NT2/D1 (cell line): ENCODE results near the gene C1QTNF4.

ENCODE experiments used
- DNase-seq: peaks from one replicate; pipeline ENCODE4 v3.0.0-alpha.2; 2011; ENCODE audit warnings: low read depth, low spot score
- H3K27me3 ChIP-seq: 2 replicates; pipeline ENCODE4 v1.6.0; 2011; ENCODE audit warnings: mild to moderate bottlenecking; ENCODE audit not compliant: insufficient read length, insufficient read depth
- H3K36me3 ChIP-seq: 2 replicates; pipeline ENCODE4 v1.6.1; 2011; ENCODE audit warnings: mild to moderate bottlenecking, low read length, mixed read lengths; ENCODE audit not compliant: insufficient read depth, insufficient read length
- H3K4me1 ChIP-seq: 2 replicates; pipeline ENCODE4 v1.5.1; 2011; ENCODE audit not compliant: insufficient read depth, insufficient read length
- H3K4me3 ChIP-seq: 2 replicates; pipeline ENCODE4 v1.5.1; 2011; ENCODE audit warnings: low read depth; ENCODE audit not compliant: insufficient read length
- H3K9ac ChIP-seq: 2 replicates; pipeline ENCODE4 v1.6.0; 2011; ENCODE audit warnings: low read depth; ENCODE audit not compliant: insufficient read length
- H3K9me3 ChIP-seq: 2 replicates; pipeline ENCODE4 v1.5.1; 2011; ENCODE audit warnings: mild to moderate bottlenecking, low read length; ENCODE audit not compliant: insufficient read depth
- SUZ12 ChIP-seq: IDR thresholded peaks from 2 replicates; pipeline ENCODE4 v1.6.1; 2011; ENCODE audit not compliant: insufficient read length, insufficient read depth; ENCODE audit errors: extremely low read depth
- YY1 ChIP-seq: IDR thresholded peaks from 2 replicates; pipeline ENCODE4 v1.6.1; 2011; ENCODE audit not compliant: insufficient read length, insufficient read depth
- ZNF274 ChIP-seq: IDR thresholded peaks from 2 replicates; pipeline ENCODE4 v1.6.1; 2011; ENCODE audit warnings: mild to moderate bottlenecking, low read depth, low read length

Gene C1QTNF4

DNA sequence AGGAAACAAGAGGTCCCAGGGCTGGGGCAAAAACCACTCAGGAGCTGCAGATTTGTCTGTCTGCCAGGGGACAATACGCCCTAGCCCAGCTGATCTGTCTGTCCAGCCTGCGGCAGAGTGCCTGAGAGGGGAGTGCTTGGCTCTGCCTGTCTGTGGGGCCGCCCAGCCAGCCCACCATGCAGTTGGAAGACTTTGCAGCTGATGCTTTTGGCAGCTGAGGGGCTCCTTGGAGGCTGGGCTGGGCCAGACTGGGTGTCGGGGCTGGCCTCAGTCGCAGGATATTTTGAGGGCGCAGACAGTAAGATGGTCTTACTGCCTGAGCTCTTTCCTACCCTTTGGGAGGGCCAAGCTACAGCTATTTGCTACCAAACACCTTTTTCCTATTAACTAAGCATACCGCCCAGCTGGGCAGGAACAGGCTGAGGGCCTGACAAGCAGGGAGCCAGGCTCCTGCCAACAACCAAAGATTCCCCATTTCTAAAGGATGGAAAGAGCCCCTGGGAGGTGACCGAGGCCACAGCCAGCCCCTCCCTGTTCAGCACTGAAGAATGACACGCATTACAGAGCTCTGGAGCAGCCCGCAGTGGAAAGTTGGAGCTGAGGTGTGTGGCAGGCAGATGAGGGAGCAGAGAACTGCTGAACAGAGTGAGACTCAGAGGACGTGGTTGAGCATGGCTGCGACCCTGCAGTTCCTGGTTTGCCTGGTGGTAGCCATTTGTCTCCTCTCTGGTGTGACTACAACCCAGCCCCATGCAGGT, 7.9 kb downstream of the C1QTNF4 start, which contains the start of gene FAM180B:
Gene FAM180B (plus strand): TSS at position 581 of the 758 bp plus-strand sequence. CDS start 91 bp downstream, at position 672.
- no peak for TF ChIP-seq YY1
- TF ChIP-seq ZNF274: no peak
- no peak for TF ChIP-seq SUZ12
- Histone ChIP-seq H3K4me1 (peaks cover 8% of the 10 kb centered on the region), H3K9ac (no peak within 1 kb of the TSS), H3K27me3 (no peaks in the 10 kb centered on the region), H3K36me3 (peaks cover 50% of the 10 kb centered on the region), H3K4me3 (no peak within 1 kb of the TSS), H3K9me3 (no peaks in the 10 kb centered on the region)
- no peak for DNase-seq

GRCh38 chr11:47583844-47584243, 10.4 kb downstream of the C1QTNF4 start:
- TF ChIP-seq SUZ12 (no peak), YY1 (no peak), ZNF274 (no peak)
- peaks cover 3% of the 10 kb centered on the region for H3K4me1 ChIP-seq
- no peak for DNase-seq
- H3K27me3 ChIP-seq: no peaks in the 10 kb centered on the region
- no peak overlapping the region for H3K9ac ChIP-seq
- peaks cover 63% of the 10 kb centered on the region for H3K36me3 ChIP-seq
- H3K4me3 ChIP-seq: no peak overlapping the region
- no peaks in the 10 kb centered on the region for H3K9me3 ChIP-seq

GRCh38 chr11:47578524-47579494, 15.4 kb downstream of the C1QTNF4 start, which contains the start of the genes KBTBD4 and NDUFS3:
KBTBD4 (minus strand) TSS chr11:47578970; CDS start chr11:47578951, 19 bp downstream.
NDUFS3 (plus strand) TSS chr11:47579074; CDS start chr11:47579092, 18 bp downstream.
- peak; percentile 92 for DNase-seq
- Histone ChIP-seq H3K27me3 (no peaks in the 10 kb centered on the region), H3K9ac (peak within 1 kb of the TSS; percentile 100), H3K4me1 (no peaks in the 10 kb centered on the region), H3K9me3 (no peaks in the 10 kb centered on the region), H3K36me3 (peaks cover 66% of the 10 kb centered on the region), H3K4me3 (peak within 1 kb of the TSS; percentile 97)
- TF ChIP-seq ZNF274: no peak
- TF ChIP-seq SUZ12: no peak
- TF ChIP-seq YY1: peak; percentile 88

DNA sequence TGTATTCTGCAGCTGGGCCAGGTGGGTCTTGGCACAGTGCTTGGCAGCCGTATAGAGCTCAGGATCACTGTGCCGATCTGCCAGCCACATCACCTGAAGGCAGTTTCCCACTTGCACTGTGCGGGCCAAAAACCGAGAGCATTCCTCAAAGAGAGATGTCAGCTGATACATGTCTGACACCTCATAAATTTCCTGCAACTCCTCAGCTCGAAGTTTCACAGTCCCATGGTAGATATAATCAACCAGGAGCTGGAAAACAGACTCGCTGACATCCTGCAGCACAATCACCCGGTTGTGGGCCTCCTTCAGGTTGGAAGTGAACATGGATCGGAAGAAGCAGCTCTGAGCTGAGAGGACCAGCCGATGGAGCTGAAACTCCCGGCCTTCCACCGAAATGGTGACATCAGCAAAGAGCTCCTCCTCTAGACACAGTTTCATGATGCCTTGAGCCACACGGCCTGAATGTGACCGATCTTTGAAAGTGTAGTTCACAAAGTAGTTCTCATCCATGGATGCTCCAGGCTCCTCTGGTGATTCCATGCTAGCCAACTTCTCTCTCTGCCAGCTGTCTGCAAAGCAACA, 16.7 kb downstream of the C1QTNF4 start:
- no peak for DNase-seq
- no peaks in the 10 kb centered on the region for H3K9me3 ChIP-seq
- peak overlapping the region; percentile 97 for H3K4me3 ChIP-seq
- peaks cover 66% of the 10 kb centered on the region for H3K36me3 ChIP-seq
- no peaks in the 10 kb centered on the region for H3K27me3 ChIP-seq
- H3K9ac ChIP-seq: peak overlapping the region; percentile 100
- H3K4me1 ChIP-seq: no peaks in the 10 kb centered on the region
- TF ChIP-seq YY1: no peak
- TF ChIP-seq ZNF274: no peak
- no peak for TF ChIP-seq SUZ12

DNA sequence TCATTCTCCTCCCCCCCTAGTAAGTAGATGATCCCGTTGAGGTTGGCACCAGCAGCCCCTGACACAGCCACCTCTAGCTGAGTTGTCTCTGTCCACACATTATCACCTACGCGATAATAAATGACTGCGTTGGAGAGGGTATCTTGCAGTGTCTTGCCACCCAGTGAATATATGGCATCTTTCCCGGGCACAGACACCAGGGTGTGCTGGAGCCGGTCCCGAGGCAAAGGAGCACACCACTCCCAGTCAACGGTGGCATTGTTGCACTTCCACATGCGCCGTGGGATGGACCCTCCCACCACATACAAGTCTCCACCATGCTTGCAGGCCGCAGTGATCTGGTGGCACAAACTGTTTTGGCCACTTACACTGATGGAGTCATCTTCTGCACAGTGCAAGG, 20.9 kb downstream of the C1QTNF4 start:
- Histone ChIP-seq H3K27me3 (no peaks in the 10 kb centered on the region), H3K4me3 (no peak overlapping the region), H3K4me1 (no peaks in the 10 kb centered on the region), H3K36me3 (peaks cover 77% of the 10 kb centered on the region), H3K9me3 (no peaks in the 10 kb centered on the region), H3K9ac (no peak overlapping the region)
- TF ChIP-seq SUZ12: no peak
- TF ChIP-seq YY1: no peak
- TF ChIP-seq ZNF274: no peak
- DNase-seq: no peak

DNA sequence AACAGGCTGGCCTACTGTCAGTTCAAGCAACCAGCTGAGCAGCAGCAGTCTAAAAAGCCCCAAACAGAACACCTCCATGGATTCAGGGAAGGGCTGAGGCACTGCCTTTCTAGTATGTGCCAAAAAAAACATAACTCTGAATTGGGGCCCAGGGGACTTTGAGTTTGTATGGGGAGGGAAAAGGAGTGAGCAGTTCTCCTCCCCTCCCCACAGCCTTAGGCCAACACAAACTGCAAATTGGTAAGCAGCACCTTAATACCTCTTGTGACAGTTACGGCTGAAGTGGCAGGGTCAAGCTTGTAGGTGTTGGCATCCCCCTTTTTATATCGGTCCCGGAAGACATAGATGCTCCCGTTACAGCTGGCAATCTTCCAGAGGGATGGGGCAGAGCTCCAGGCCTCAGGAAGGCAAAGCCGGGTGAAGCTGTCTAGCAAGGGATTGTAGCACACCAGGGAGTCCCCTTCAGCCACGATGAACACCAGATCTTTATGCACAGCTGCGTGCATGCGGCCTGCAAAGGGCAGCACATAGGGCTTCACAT, 21.4 kb downstream of the C1QTNF4 start:
- DNase-seq: no peak
- Histone ChIP-seq H3K9me3 (no peaks in the 10 kb centered on the region), H3K36me3 (peaks cover 77% of the 10 kb centered on the region), H3K9ac (no peak overlapping the region), H3K4me3 (no peak overlapping the region), H3K27me3 (no peaks in the 10 kb centered on the region), H3K4me1 (no peaks in the 10 kb centered on the region)
- TF ChIP-seq ZNF274: no peak
